ENCODE results near the gene TMIE.
A peak's percentile ranks its signal among the peaks of the same experiment; 100 is the strongest.

TMIE gene

DNA sequence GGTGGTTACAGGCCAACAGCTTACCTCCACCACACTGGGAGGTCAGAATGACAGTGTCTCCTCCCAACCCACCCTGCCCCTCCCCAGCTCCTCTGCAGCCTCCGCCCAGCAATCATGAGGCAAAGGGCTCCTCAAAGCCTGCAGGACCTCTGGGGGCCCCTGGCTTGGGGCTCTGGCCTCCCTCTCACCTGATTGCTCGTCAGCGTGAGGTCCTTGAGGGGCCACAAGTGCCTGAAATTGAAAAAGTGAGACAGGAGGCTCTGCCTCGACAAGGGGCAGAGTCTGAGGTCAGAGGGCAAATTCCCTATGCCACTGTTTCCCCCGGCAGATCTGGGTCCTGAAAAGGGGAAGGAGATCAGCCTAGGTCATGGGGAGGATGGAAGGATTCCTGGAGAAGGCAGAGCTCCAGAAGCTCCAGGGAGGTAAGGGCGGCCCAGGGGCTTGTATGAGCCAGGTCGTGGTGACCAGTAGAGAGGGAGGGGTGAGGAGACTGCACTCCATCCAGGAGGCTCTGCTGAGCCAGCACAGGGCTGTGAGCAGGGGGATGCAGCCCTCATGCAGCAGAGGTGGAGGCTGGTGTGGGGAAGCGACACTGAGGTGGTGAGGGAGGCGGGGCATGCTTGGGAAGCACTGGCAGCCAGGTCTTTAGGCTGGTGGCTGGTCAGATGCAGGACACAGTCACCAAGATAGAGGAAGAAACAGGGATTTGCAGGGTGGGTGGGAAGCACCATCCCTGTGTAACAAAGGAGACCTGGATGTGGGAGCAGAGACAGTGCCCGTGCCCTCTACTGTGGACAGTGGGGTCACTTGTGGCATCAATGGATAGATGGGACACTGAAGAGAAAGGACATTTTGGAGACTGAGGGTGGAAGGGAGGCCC, 27.8 kb upstream of the TMIE start:
- no peak for DNase-seq (ENCODE audit: low read depth)
- no peak overlapping the region for H3K4me3 ChIP-seq (ENCODE audit: low read depth, low read length)
- TF ChIP-seq, protein P1, sequence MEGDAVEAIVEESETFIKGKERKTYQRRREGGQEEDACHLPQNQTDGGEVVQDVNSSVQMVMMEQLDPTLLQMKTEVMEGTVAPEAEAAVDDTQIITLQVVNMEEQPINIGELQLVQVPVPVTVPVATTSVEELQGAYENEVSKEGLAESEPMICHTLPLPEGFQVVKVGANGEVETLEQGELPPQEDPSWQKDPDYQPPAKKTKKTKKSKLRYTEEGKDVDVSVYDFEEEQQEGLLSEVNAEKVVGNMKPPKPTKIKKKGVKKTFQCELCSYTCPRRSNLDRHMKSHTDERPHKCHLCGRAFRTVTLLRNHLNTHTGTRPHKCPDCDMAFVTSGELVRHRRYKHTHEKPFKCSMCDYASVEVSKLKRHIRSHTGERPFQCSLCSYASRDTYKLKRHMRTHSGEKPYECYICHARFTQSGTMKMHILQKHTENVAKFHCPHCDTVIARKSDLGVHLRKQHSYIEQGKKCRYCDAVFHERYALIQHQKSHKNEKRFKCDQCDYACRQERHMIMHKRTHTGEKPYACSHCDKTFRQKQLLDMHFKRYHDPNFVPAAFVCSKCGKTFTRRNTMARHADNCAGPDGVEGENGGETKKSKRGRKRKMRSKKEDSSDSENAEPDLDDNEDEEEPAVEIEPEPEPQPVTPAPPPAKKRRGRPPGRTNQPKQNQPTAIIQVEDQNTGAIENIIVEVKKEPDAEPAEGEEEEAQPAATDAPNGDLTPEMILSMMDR (IDR thresholded peaks at IDR 0.05; ENCODE audit: low read depth, low read length, missing control alignments) = no peak
- in situ Hi-C loops (cut with HindIII; ENCODE audit: low sequenced_read_pairs) = no loop called here

GRCh38 chr3:46674031-46674845, 27.0 kb upstream of the TMIE start:
- no peak overlapping the region for H3K4me3 ChIP-seq (ENCODE audit: low read depth, low read length)
- TF ChIP-seq, protein P1 (IDR thresholded peaks at IDR 0.05; ENCODE audit: low read depth, low read length, missing control alignments) = peak; percentile 24
- DNase-seq (ENCODE audit: low read depth) = no peak
- in situ Hi-C loops (cut with HindIII; ENCODE audit: low sequenced_read_pairs) = no loop called here

- DNase-seq (ENCODE audit: low read depth) = no peak
- TF ChIP-seq, protein P1 (IDR thresholded peaks at IDR 0.05; ENCODE audit: low read depth, low read length, missing control alignments) = no peak
- no peak overlapping the region for H3K4me3 ChIP-seq (ENCODE audit: low read depth, low read length)
- in situ Hi-C loops (cut with HindIII; ENCODE audit: low sequenced_read_pairs) = loop anchor here (25.0 kb wide), 1 partner anchor 112 kb away; no protein-coding TSS in a partner anchor
These were observed 25.8 kb upstream of the TMIE start for GRCh38 chr3:46675426-46675825.

GRCh38 chr3:46675843-46676567, 25.2 kb upstream of the TMIE start:
- in situ Hi-C loops (cut with HindIII; ENCODE audit: low sequenced_read_pairs) = loop anchor here (25.0 kb wide), 1 partner anchor 111 kb away; no protein-coding TSS in a partner anchor
- TF ChIP-seq, protein P1 (IDR thresholded peaks at IDR 0.05; ENCODE audit: low read depth, low read length, missing control alignments) = no peak

DNA sequence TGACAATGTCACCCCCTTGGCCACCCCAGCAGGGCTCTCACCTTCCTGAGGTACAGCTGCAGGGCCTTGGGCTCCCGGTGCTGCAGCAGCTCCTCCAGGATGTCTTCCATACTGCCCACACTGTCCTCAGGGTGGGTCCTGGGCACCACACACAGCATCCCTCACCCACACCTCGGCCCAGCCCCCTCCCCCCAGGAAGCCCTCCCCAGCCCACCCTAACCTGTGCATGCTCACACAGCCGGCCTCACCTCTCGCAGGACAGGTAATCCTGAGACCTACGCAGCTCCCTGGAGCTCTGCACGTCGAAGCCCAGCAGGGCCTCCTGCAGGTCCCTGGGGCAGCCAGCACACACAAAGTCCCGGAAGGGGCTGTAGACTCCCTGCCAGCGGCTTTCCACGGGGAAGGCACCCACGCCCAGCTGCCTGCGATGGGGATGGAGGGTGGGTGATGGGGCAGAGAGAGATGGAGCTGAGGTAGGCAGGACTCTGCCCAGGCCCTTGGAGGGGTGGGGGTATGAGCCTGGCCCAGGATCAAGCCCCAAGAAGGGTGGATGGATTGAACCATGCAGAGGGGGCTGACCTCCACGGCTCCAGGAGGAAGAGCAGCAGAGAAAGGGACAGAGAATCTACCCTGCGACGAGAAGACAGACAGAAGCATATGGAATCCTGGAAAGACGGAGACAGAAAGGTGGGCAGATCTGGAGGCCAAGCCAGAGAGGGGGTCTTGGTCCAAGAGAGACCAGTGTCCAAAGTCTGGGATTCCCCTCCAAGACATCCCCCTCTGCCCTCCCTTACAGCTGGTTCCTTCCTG, 24.4 kb upstream of the TMIE start:
- no peak overlapping the region for H3K4me3 ChIP-seq (ENCODE audit: low read depth, low read length)
- in situ Hi-C loops (cut with HindIII; ENCODE audit: low sequenced_read_pairs) = loop anchor here (25.0 kb wide), 1 partner anchor 110 kb away; no protein-coding TSS in a partner anchor
- no peak for DNase-seq (ENCODE audit: low read depth)
- TF ChIP-seq, protein P1 (IDR thresholded peaks at IDR 0.05; ENCODE audit: low read depth, low read length, missing control alignments) = no peak

More at GRCh38 chr3:46675843-46676567, 25.2 kb upstream of the TMIE start:
- no peak for DNase-seq (ENCODE audit: low read depth)
- H3K4me3 ChIP-seq (ENCODE audit: low read depth, low read length) = no peak overlapping the region
